GM19397 (cell line): ENCODE data around the gene MAP2K6.

Experiments used
- ATAC-seq: cut with Tn5 transposase; IDR thresholded peaks from one replicate; pipeline ENCODE4 v1.9.1; 2021; ENCODE audit warnings: mild to moderate bottlenecking, moderate library complexity; ENCODE audit not compliant: unreplicated experiment

The MAP2K6 gene

GRCh38 chr17:69528035-69528434, 113.5 kb downstream of the MAP2K6 start:
- ATAC-seq: no peak

GRCh38 chr17:69533481-69534234, 119.2 kb downstream of the MAP2K6 start:
- no peak for ATAC-seq

- no peak for ATAC-seq
Measured at GRCh38 chr17:69534235-69534621, 119.7 kb downstream of the MAP2K6 start.

- ATAC-seq: no peak
Measured at GRCh38 chr17:69535016-69535570, 120.6 kb downstream of the MAP2K6 start.

GRCh38 chr17:69538795-69539194, 124.3 kb downstream of the MAP2K6 start:
- no peak for ATAC-seq

GRCh38 chr17:69539274-69539673, 124.8 kb downstream of the MAP2K6 start:
- ATAC-seq: no peak

GRCh38 chr17:69539781-69540319, 125.4 kb downstream of the MAP2K6 start:
- no peak for ATAC-seq

- ATAC-seq: no peak
Measured at GRCh38 chr17:69540356-69540755, 125.9 kb downstream of the MAP2K6 start.

GRCh38 chr17:69547230-69547629, 132.7 kb downstream of the MAP2K6 start:
- ATAC-seq: no peak

GRCh38 chr17:69547947-69548346, 133.4 kb downstream of the MAP2K6 start:
- no peak for ATAC-seq

- no peak for ATAC-seq
Measured at GRCh38 chr17:69551212-69552010, 136.9 kb downstream of the MAP2K6 start.

GRCh38 chr17:69552986-69553667, 138.6 kb downstream of the MAP2K6 start:
- ATAC-seq: no peak

GRCh38 chr17:69555056-69555455, 140.6 kb downstream of the MAP2K6 start:
- no peak for ATAC-seq

GRCh38 chr17:69557339-69557738, 142.8 kb downstream of the MAP2K6 start:
- no peak for ATAC-seq

- ATAC-seq: no peak
Measured at GRCh38 chr17:69558796-69559195, 144.3 kb downstream of the MAP2K6 start.

- no peak for ATAC-seq
Measured at GRCh38 chr17:69560987-69561441, 146.5 kb downstream of the MAP2K6 start.

GRCh38 chr17:69561462-69561861, 147.0 kb downstream of the MAP2K6 start:
- ATAC-seq: no peak

GRCh38 chr17:69565447-69565846, 150.9 kb downstream of the MAP2K6 start:
- ATAC-seq: no peak

- no peak for ATAC-seq
Measured at GRCh38 chr17:69567130-69567529, 152.6 kb downstream of the MAP2K6 start.

- no peak for ATAC-seq
Measured at GRCh38 chr17:69572747-69573146, 158.2 kb downstream of the MAP2K6 start.

GRCh38 chr17:69573396-69573795, 158.9 kb downstream of the MAP2K6 start:
- no peak for ATAC-seq
